HG02623 (cell line): Measurements from ENCODE around the gene FOXF1.

Experiments
- ATAC-seq: cut with Tn5 transposase; IDR thresholded peaks from one replicate; pipeline ENCODE4 v1.9.1; 2021; ENCODE audit warnings: moderate library complexity; ENCODE audit not compliant: unreplicated experiment

The FOXF1 gene

GRCh38 chr16:86554599-86554916 lies 44.2 kb downstream of the FOXF1 start:
- ATAC-seq: no peak

- ATAC-seq: peak; percentile 77
Observed at GRCh38 chr16:86554917-86555703, 44.8 kb downstream of the FOXF1 start, which contains the start of gene MTHFSD. Gene MTHFSD, minus strand, starts transcription at chr16:86555235. Its CDS starts 51 bp downstream, at chr16:86555184.

- ATAC-seq: no peak
Observed at GRCh38 chr16:86555704-86556075, 45.4 kb downstream of the FOXF1 start.

- no peak for ATAC-seq
Observed at GRCh38 chr16:86556576-86556975, 46.2 kb downstream of the FOXF1 start.

- ATAC-seq: no peak
Observed at GRCh38 chr16:86557587-86557986, 47.3 kb downstream of the FOXF1 start.

- no peak for ATAC-seq
Observed at GRCh38 chr16:86558355-86559193, 48.2 kb downstream of the FOXF1 start.

- ATAC-seq: no peak
Observed at GRCh38 chr16:86559802-86560305, 49.5 kb downstream of the FOXF1 start.

- no peak for ATAC-seq
Observed at GRCh38 chr16:86562356-86562755, 52.0 kb downstream of the FOXF1 start.

- peak; percentile 75 for ATAC-seq
Observed at GRCh38 chr16:86563469-86564345, 53.4 kb downstream of the FOXF1 start.
